Progenitor cell of endocrine pancreas (in vitro differentiated cells): ENCODE data around the gene TCP1. TPM values are rescaled to one million over a fixed set of nuclear protein-coding genes. Genes with fewer than 3 reads are reported as not detected.

Source experiments
- DNase-seq: peaks from one replicate; pipeline ENCODE4 v3.0.0; 2021; ENCODE audit warnings: low spot score; ENCODE audit not compliant: unreplicated experiment
- H3K27ac Mint-ChIP-seq: 2 replicates; pipeline ENCODE4 v1.8.0; 2021; ENCODE audit warnings: mild to moderate bottlenecking, moderate library complexity, mixed read lengths
- H3K27me3 Mint-ChIP-seq: 2 replicates; pipeline ENCODE4 v1.8.0; 2021; ENCODE audit warnings: mixed read lengths
- H3K36me3 Mint-ChIP-seq: 2 replicates; pipeline ENCODE4 v1.8.0; 2022; ENCODE audit warnings: mixed read lengths; ENCODE audit not compliant: insufficient read depth
- H3K4me1 Mint-ChIP-seq: 2 replicates; pipeline ENCODE4 v1.8.0; 2021; ENCODE audit warnings: low read depth, mixed read lengths
- H3K4me3 Mint-ChIP-seq: 2 replicates; pipeline ENCODE4 v1.8.0; 2021; ENCODE audit warnings: low read depth, mild to moderate bottlenecking, moderate library complexity, mixed read lengths
- H3K9me3 Mint-ChIP-seq: 2 replicates; pipeline ENCODE4 v1.8.0; 2021; ENCODE audit warnings: low read depth, mixed read lengths
- total RNA-seq: library from RNA; stranded (reverse); gene quantifications from 2 replicates; pipeline ENCODE4 v1.2.1, GENCODE V29; 2021
- TF ChIP-seq, protein P1 (sequence below): fragments of 200-600 bp; sonication (generic); IDR thresholded peaks from one replicate; pipeline ENCODE4 v1.5.0; 2021; ENCODE audit warnings: antibody characterized with exemption, mild to moderate bottlenecking; ENCODE audit not compliant: unreplicated experiment

The TCP1 gene
- total RNA-seq, 1 donor from 2014 or later, result 218 TPM

- Mint-ChIP-seq H3K27me3 (no peaks in the 10 kb centered on the region), H3K4me1 (peaks cover 25% of the 10 kb centered on the region), H3K27ac (no peak overlapping the region), H3K36me3 (peaks cover 4% of the 10 kb centered on the region), H3K9me3 (no peaks in the 10 kb centered on the region), H3K4me3 (no peak overlapping the region)
- TF ChIP-seq, protein P1, sequence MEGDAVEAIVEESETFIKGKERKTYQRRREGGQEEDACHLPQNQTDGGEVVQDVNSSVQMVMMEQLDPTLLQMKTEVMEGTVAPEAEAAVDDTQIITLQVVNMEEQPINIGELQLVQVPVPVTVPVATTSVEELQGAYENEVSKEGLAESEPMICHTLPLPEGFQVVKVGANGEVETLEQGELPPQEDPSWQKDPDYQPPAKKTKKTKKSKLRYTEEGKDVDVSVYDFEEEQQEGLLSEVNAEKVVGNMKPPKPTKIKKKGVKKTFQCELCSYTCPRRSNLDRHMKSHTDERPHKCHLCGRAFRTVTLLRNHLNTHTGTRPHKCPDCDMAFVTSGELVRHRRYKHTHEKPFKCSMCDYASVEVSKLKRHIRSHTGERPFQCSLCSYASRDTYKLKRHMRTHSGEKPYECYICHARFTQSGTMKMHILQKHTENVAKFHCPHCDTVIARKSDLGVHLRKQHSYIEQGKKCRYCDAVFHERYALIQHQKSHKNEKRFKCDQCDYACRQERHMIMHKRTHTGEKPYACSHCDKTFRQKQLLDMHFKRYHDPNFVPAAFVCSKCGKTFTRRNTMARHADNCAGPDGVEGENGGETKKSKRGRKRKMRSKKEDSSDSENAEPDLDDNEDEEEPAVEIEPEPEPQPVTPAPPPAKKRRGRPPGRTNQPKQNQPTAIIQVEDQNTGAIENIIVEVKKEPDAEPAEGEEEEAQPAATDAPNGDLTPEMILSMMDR, result no peak
- no peak for DNase-seq
Observed at GRCh38 chr6:159730332-159730676, 59.1 kb downstream of the TCP1 start.

DNA sequence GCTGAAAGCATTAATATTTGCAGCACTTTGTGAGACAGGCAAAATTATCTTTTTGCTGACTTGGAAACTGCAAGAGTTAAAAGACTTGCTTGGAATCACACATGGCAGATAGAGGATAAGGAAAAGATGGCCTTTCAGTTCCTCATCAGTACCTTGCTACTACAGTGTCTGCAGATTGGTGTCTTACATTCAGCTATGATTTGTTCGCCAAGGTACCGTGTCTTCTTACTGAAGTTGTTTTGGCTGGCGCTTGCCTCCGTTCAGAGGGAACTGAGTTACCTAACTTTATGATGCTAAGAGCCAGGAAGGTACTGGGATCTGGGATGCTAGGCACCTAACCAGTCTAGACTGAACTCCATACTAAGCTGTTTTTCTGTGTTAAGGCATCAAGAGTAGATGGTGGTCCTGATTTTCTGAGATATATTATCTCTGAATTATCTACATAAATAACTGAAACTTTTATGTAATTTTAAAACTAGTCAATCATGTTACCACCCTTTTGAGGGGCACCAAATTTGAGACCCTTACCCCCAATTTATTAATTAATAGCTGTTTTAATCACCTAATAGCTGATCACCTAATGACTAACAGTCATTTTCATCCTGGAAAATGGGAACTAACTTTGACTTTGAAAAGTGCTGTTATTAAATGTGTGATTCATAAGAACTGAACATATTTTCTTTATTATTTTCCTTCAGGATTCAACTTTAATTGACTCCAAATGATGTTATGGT lies 59.6 kb downstream of the TCP1 start:
- Mint-ChIP-seq H3K27ac (peak overlapping the region; percentile 98), H3K4me3 (peak overlapping the region; percentile 90), H3K4me1 (peaks cover 27% of the 10 kb centered on the region), H3K27me3 (no peaks in the 10 kb centered on the region), H3K36me3 (peaks cover 4% of the 10 kb centered on the region), H3K9me3 (no peaks in the 10 kb centered on the region)
- TF ChIP-seq, protein P1, result no peak
- no peak for DNase-seq

- TF ChIP-seq, protein P1, result no peak
- DNase-seq, result no peak
- Mint-ChIP-seq H3K4me1 (peaks cover 27% of the 10 kb centered on the region), H3K9me3 (no peaks in the 10 kb centered on the region), H3K36me3 (peaks cover 7% of the 10 kb centered on the region), H3K4me3 (peak overlapping the region; percentile 90), H3K27me3 (no peaks in the 10 kb centered on the region), H3K27ac (peak overlapping the region; percentile 98)
Observed at GRCh38 chr6:159728531-159728964, 60.9 kb downstream of the TCP1 start.

Other genes with a start within 250 kb of the TCP1 start
- gene SOD2, start 96.4 kb downstream of the TCP1 start, total RNA-seq, result 64.8 and 68.9 TPM in 2 replicates
- gene WTAP, start 62.1 kb downstream of the TCP1 start, total RNA-seq, result 126 and 131 TPM in 2 replicates
- 85.1 and 103 TPM in 2 replicates for gene ACAT2, start 27.6 kb downstream of the TCP1 start, total RNA-seq
- gene MRPL18, start 865 bp upstream of the TCP1 start, total RNA-seq, result 45.0 and 45.2 TPM in 2 replicates
- gene PNLDC1, start 10.7 kb upstream of the TCP1 start, total RNA-seq, result not detected in 2 replicates
- gene MAS1, start 101.4 kb upstream of the TCP1 start, total RNA-seq, result not detected in 2 replicates
- 144 and 147 TPM in 2 replicates for gene IGF2R, start 179.5 kb upstream of the TCP1 start, total RNA-seq